GM12878 (cell line): Measurements from ENCODE around the gene TSHZ1. TPM values are rescaled to one million over a fixed set of nuclear protein-coding genes. Genes with fewer than 3 reads are reported as not detected.

Experiments
- ASH2L ChIP-seq: fragments of 300-600, 200-600 bp; sonication (generic); IDR thresholded peaks from 2 replicates; pipeline ENCODE4 v1.6.1; 2017; ENCODE audit warnings: low read depth, mild to moderate bottlenecking, borderline replicate concordance
- DPF2 ChIP-seq: fragments of 450-650 bp; IDR thresholded peaks from 2 replicates; pipeline ENCODE4 v1.6.1; 2017; ENCODE audit warnings: mild to moderate bottlenecking
- GATAD2B ChIP-seq: fragments of 450-650 bp; conservative IDR thresholded peaks from 2 replicates; pipeline ENCODE4 v1.6.1; 2017; ENCODE audit warnings: low read depth, mild to moderate bottlenecking, moderate library complexity
- HDGF ChIP-seq: fragments of 450-650 bp; IDR thresholded peaks from 2 replicates; pipeline ENCODE4 v1.6.1; 2016; ENCODE audit warnings: antibody characterized with exemption
- IRF4 ChIP-seq: IDR thresholded peaks from 2 replicates; pipeline ENCODE4 v1.6.1; 2011; ENCODE audit warnings: low read depth, low read length
- JUND ChIP-seq: IDR thresholded peaks from 2 replicates; pipeline ENCODE4 v1.6.1; 2012; ENCODE audit warnings: low read depth, mild to moderate bottlenecking, low read length, improper control_type of control experiment, moderate library complexity
- KDM1A ChIP-seq: fragments of 200-600 bp; sonication (generic); IDR thresholded peaks from 2 replicates; pipeline ENCODE4 v1.6.1; 2016; ENCODE audit warnings: borderline replicate concordance
- MEF2A ChIP-seq: IDR thresholded peaks from 2 replicates; pipeline ENCODE4 v1.6.1; 2011; ENCODE audit warnings: low read depth, mild to moderate bottlenecking, low read length, moderate library complexity; ENCODE audit not compliant: insufficient read depth
- MTA2 ChIP-seq: fragments of 450-650 bp; IDR thresholded peaks from 2 replicates; pipeline ENCODE4 v1.6.1; 2016; ENCODE audit warnings: low read depth, mild to moderate bottlenecking, moderate library complexity
- MYB ChIP-seq: fragments of 150-350 bp; IDR thresholded peaks from 2 replicates; pipeline ENCODE4 v1.6.1; 2014; ENCODE audit warnings: mild to moderate bottlenecking, low read depth, low read length, borderline replicate concordance
- NFYB ChIP-seq: IDR thresholded peaks from 2 replicates; pipeline ENCODE4 v1.6.1; 2011; ENCODE audit warnings: low read depth, mild to moderate bottlenecking, low read length, improper control_type of control experiment, moderate library complexity; ENCODE audit not compliant: insufficient read depth
- NR2C2 ChIP-seq: IDR thresholded peaks from 2 replicates; pipeline ENCODE4 v1.6.1; 2011; ENCODE audit warnings: borderline replicate concordance, low read depth; ENCODE audit not compliant: control insufficient read depth, insufficient read length
- PAX8 ChIP-seq: fragments of 450-650 bp; IDR thresholded peaks from 2 replicates; pipeline ENCODE4 v1.6.1; 2017; ENCODE audit warnings: mild to moderate bottlenecking, moderate library complexity
- PBX3 ChIP-seq: IDR thresholded peaks from 2 replicates; pipeline ENCODE4 v1.6.1; 2011; ENCODE audit warnings: mild to moderate bottlenecking, low read depth, low read length, moderate library complexity; ENCODE audit not compliant: insufficient replicate concordance
- POLR2AphosphoS5 ChIP-seq: IDR thresholded peaks from 2 replicates; pipeline ENCODE4 v1.6.1; 2011; ENCODE audit warnings: mild to moderate bottlenecking, low read length, inconsistent platforms
- POU2F2 ChIP-seq: IDR thresholded peaks from 3 replicates; pipeline ENCODE4 v1.6.1; 2011; ENCODE audit warnings: low read depth, mild to moderate bottlenecking, low read length, borderline replicate concordance
- SMARCA5 ChIP-seq: fragments of 450-650 bp; IDR thresholded peaks from 2 replicates; pipeline ENCODE4 v1.6.1; 2017; ENCODE audit warnings: mild to moderate bottlenecking
- SRF ChIP-seq, 2 experiments: IDR thresholded peaks; 2 replicates each; pipeline ENCODE4 v1.6.1; 2011; ENCODE audit warnings: low read depth in 2 of 2, low read length in 2 of 2, mild to moderate bottlenecking in 1 of 2, moderate library complexity in 1 of 2
- TCF3 ChIP-seq: IDR thresholded peaks from 2 replicates; pipeline ENCODE4 v1.6.1; 2012; ENCODE audit warnings: low read depth, mild to moderate bottlenecking, low read length, borderline replicate concordance; ENCODE audit not compliant: insufficient read depth
- ZBTB11 ChIP-seq: fragments of 450-650 bp; formaldehyde crosslinking; IDR thresholded peaks from 2 replicates; pipeline ENCODE4 v1.5.0; 2022; ENCODE audit warnings: mild to moderate bottlenecking, missing genetic modification characterization
- polyA plus RNA-seq, 11 experiments: library from polyadenylated mRNA; depleted of rRNA in 4 of 11; unstranded in 6 of 11; stranded (reverse) in 5 of 11; fragments of >200 nt; fragmentation: Nextera tagmentation in 4 of 11; fragmentation: Illumina TruSeq in 1 of 11; extraction: Ambion mirVana in 4 of 11; extraction: Trizol in 1 of 11; gene quantifications; 1 replicate in 1 of 11; 2 replicates in 10 of 11; pipeline versions ENCODE4 v1.2.1 to v1.2.3, GENCODE V29; 2011 to 2016; ENCODE audit warnings: inconsistent platforms in 2 of 11, missing spikeins in 2 of 11, low read depth in 1 of 11
- total RNA-seq, 4 experiments: library from RNA; depleted of rRNA in 3 of 4; stranded (reverse); fragments of >200 nt in 3 of 4; fragmentation: Illumina TruSeq in 1 of 4; extraction: Trizol in 1 of 4; gene quantifications; 2 replicates each; pipeline versions ENCODE4 v1.2.1 to v1.2.3, GENCODE V29; 2013 to 2021
- TF ChIP-seq, protein P1 (sequence below): IDR thresholded peaks from 2 replicates; pipeline ENCODE4 v1.6.1; 2011; ENCODE audit warnings: borderline replicate concordance, low read depth, mild to moderate bottlenecking, moderate library complexity, low read length; ENCODE audit not compliant: insufficient read depth, poor library complexity, severe bottlenecking
- TF ChIP-seq, protein P2 (sequence below): fragments of 450-650 bp; IDR thresholded peaks from 2 replicates; pipeline ENCODE4 v1.6.1; 2017; ENCODE audit warnings: low read depth, mild to moderate bottlenecking, moderate library complexity

The TSHZ1 gene
- total and polyA plus RNA-seq, 10 of the 15 experiments (the other 5 are each of a cell fraction or from before 2014, with no cell fraction given), result 2.2 to 15.2 (median 5.1) TPM

DNA sequence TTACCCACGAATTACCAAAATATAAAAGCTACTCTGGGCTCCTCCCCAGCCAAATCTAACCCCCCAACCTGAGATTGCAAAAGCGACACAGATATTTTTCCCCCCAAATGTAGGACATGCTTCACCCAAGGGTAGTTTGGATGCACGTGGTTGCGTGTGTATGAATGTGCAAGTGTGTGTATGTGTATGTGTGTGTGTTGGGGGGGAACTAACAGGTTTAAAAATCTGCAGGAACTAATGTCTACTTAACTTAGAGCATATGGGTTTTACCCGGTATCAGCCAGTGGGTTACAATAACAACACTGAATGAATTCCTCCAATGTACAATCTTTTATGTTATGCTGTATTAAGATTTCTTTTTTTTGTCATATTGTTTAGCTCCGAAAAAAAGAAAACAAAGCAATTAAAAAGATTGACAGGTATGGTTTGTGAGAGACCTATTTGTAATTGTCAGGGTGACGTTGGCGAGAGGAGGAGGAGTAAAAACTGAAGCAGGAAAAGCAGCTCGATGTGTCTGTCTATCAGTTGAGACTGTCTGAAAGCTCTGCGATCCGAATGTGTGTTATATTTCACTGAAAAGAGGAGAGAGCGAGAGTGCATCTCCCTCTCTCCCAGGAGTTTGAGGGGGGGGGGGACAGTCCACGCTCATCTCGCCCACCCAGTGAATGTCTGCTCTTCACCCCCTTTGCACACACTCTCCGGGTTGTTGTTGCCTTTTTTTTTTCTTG is at the start of gene TSHZ1 (continued):
- no peak for TF ChIP-seq MEF2A
- TF ChIP-seq GATAD2B, result no peak
- TF ChIP-seq NR2C2, result peak; percentile 81
- peak; percentile 64 to 98 for TF ChIP-seq SRF (IDR thresholded peaks at IDR 0.05; ENCODE audit: low read depth in 2 of 2, low read length in 2 of 2)
- no peak for TF ChIP-seq HDGF
- TF ChIP-seq, protein P1, sequence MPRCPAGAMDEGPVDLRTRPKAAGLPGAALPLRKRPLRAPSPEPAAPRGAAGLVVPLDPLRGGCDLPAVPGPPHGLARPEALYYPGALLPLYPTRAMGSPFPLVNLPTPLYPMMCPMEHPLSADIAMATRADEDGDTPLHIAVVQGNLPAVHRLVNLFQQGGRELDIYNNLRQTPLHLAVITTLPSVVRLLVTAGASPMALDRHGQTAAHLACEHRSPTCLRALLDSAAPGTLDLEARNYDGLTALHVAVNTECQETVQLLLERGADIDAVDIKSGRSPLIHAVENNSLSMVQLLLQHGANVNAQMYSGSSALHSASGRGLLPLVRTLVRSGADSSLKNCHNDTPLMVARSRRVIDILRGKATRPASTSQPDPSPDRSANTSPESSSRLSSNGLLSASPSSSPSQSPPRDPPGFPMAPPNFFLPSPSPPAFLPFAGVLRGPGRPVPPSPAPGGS, result peak; percentile 44
- TF ChIP-seq, protein P2, sequence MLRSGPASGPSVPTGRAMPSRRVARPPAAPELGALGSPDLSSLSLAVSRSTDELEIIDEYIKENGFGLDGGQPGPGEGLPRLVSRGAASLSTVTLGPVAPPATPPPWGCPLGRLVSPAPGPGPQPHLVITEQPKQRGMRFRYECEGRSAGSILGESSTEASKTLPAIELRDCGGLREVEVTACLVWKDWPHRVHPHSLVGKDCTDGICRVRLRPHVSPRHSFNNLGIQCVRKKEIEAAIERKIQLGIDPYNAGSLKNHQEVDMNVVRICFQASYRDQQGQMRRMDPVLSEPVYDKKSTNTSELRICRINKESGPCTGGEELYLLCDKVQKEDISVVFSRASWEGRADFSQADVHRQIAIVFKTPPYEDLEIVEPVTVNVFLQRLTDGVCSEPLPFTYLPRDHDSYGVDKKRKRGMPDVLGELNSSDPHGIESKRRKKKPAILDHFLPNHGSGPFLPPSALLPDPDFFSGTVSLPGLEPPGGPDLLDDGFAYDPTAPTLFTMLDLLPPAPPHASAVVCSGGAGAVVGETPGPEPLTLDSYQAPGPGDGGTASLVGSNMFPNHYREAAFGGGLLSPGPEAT, result peak; percentile 76
- TF ChIP-seq PAX8, result no peak
- TF ChIP-seq ASH2L, result peak; percentile 40; the same call in 1 of the 2 replicates
- no peak for TF ChIP-seq TCF3
- TF ChIP-seq NFYB, result no peak
- TF ChIP-seq KDM1A, result no peak
- TF ChIP-seq DPF2, result peak; percentile 49; the same call in 1 of the 2 replicates
- TF ChIP-seq SMARCA5, result 0 out of 2 replicates have a peak, but pooled peaks have one; percentile 67
- TF ChIP-seq MYB, result no peak
- peak; percentile 91 for TF ChIP-seq PBX3
- TF ChIP-seq JUND, result no peak
- peak; percentile 28; the same call in 1 of the 2 replicates for TF ChIP-seq MTA2
- TF ChIP-seq ZBTB11, result no peak
- TF ChIP-seq IRF4, result no peak
- 0 out of 3 replicates have a peak, but pooled peaks have one; percentile 30 for TF ChIP-seq POU2F2
- TF ChIP-seq POLR2AphosphoS5, result peak; percentile 77
